Neuronal stem cell (in vitro differentiated cells): ENCODE data around the gene WNT7A.

ENCODE experiments used
- DNase-seq: peaks from one replicate; pipeline ENCODE4 v3.0.0-alpha.2; 2013; ENCODE audit warnings: low spot score
- H2AFZ ChIP-seq: one replicate; pipeline ENCODE4 v1.6.1; 2013; ENCODE audit warnings: mild to moderate bottlenecking, low read length, inconsistent platforms
- H2AK5ac ChIP-seq: 2 replicates; pipeline ENCODE4 v1.6.1; 2013; ENCODE audit warnings: low read depth, mild to moderate bottlenecking, inconsistent platforms, low read length, moderate library complexity, mixed read lengths
- H2BK120ac ChIP-seq: 2 replicates; pipeline ENCODE4 v1.6.1; 2013; ENCODE audit warnings: low read depth, mild to moderate bottlenecking, inconsistent platforms, low read length, moderate library complexity, mixed read lengths
- H2BK12ac ChIP-seq: one replicate; pipeline ENCODE4 v1.6.1; 2013; ENCODE audit warnings: low read length, inconsistent platforms
- H2BK15ac ChIP-seq: 2 replicates; pipeline ENCODE4 v1.6.1; 2013; ENCODE audit warnings: mild to moderate bottlenecking, low read length, inconsistent platforms, mixed read lengths
- H2BK5ac ChIP-seq: one replicate; pipeline ENCODE4 v1.6.1; 2013; ENCODE audit warnings: inconsistent platforms, mild to moderate bottlenecking, low read length, moderate library complexity
- H3K14ac ChIP-seq: one replicate; pipeline ENCODE4 v1.6.1; 2013; ENCODE audit warnings: low read length, inconsistent platforms
- H3K18ac ChIP-seq: 2 replicates; pipeline ENCODE4 v1.6.1; 2013; ENCODE audit warnings: low read length, inconsistent platforms
- H3K23ac ChIP-seq: 2 replicates; pipeline ENCODE4 v1.6.1; 2013; ENCODE audit warnings: low read depth, mild to moderate bottlenecking, mixed read lengths, low read length, inconsistent platforms; ENCODE audit not compliant: poor library complexity
- H3K27ac ChIP-seq: replicated peaks from 3 replicates; pipeline ENCODE4 v1.5.1; 2013; ENCODE audit warnings: low read length, inconsistent platforms
- H3K27me3 ChIP-seq, 3 experiments: 2 replicates each; pipeline ENCODE4 v1.6.1; 2013; ENCODE audit warnings: low read length in 3 of 3, mild to moderate bottlenecking in 2 of 3, inconsistent platforms in 1 of 3, low read depth in 1 of 3, mixed read lengths in 1 of 3, moderate library complexity in 1 of 3; ENCODE audit not compliant: control insufficient read depth in 3 of 3, insufficient read depth in 3 of 3
- H3K36me3 ChIP-seq, 2 donors: replicated peaks in 1 of 2; 2 replicates each; pipeline ENCODE4 v1.6.1; 2013; ENCODE audit warnings: low read length in 2 of 2; ENCODE audit not compliant: control insufficient read depth in 2 of 2, insufficient read depth in 2 of 2
- H3K4ac ChIP-seq: 2 replicates; pipeline ENCODE4 v1.6.1; 2013; ENCODE audit warnings: inconsistent platforms, mild to moderate bottlenecking, low read length, moderate library complexity
- H3K4me1 ChIP-seq, 2 donors: 1 replicate in 1 of 2; 2 replicates in 1 of 2; pipeline ENCODE4 v1.6.1; 2013; ENCODE audit warnings: low read length in 2 of 2, low read depth in 1 of 2; ENCODE audit not compliant: control insufficient read depth in 2 of 2, insufficient read depth in 1 of 2
- H3K4me2 ChIP-seq: one replicate; pipeline ENCODE4 v1.6.1; 2013; ENCODE audit warnings: mild to moderate bottlenecking, low read length, inconsistent platforms; ENCODE audit not compliant: insufficient read depth, poor library complexity, severe bottlenecking
- H3K4me3 ChIP-seq, 2 donors: 2 replicates each; pipeline ENCODE4 v1.5.1; 2013; ENCODE audit warnings: low read length in 2 of 2, mild to moderate bottlenecking in 2 of 2, inconsistent platforms in 1 of 2, moderate library complexity in 1 of 2
- H3K79me1 ChIP-seq: one replicate; pipeline ENCODE4 v1.6.1; 2013; ENCODE audit warnings: low read depth, mild to moderate bottlenecking, inconsistent platforms, low read length, moderate library complexity
- H3K9ac ChIP-seq: one replicate; pipeline ENCODE4 v1.6.1; 2013; ENCODE audit warnings: mild to moderate bottlenecking, low read depth, low read length, inconsistent platforms; ENCODE audit not compliant: poor library complexity
- H3K9me3 ChIP-seq, 2 donors: replicated peaks in 1 of 2; 2 replicates each; pipeline versions ENCODE3 to v1.6.1; 2013; ENCODE audit warnings: low read length in 2 of 2, mild to moderate bottlenecking in 2 of 2, inconsistent platforms in 1 of 2, low read depth in 1 of 2, mixed read lengths in 1 of 2, moderate library complexity in 1 of 2; ENCODE audit not compliant: control insufficient read depth in 2 of 2, insufficient read depth in 1 of 2
- H4K8ac ChIP-seq: one replicate; pipeline ENCODE4 v1.6.1; 2013; ENCODE audit warnings: low read depth, mild to moderate bottlenecking, inconsistent platforms, low read length, moderate library complexity
- H4K91ac ChIP-seq: one replicate; pipeline ENCODE4 v1.6.1; 2013; ENCODE audit warnings: low read length, low read depth, mild to moderate bottlenecking, inconsistent platforms; ENCODE audit not compliant: poor library complexity
- WGBS, 2 donors: extraction: QIAGEN DNeasy Blood & Tissue Kit; methylation state at CpG; one replicate each; pipeline ENCODE4 v1.1.7; 2013; ENCODE audit warnings: missing lambda C conversion rate in 2 of 2, mixed read lengths in 1 of 2; ENCODE audit not compliant: insufficient read length in 2 of 2, insufficient replicate concordance in 1 of 2; ENCODE audit errors: extremely low coverage in 2 of 2; 5-methylcytosine and 5-hydroxymethylcytosine counted together

WNT7A gene

DNA sequence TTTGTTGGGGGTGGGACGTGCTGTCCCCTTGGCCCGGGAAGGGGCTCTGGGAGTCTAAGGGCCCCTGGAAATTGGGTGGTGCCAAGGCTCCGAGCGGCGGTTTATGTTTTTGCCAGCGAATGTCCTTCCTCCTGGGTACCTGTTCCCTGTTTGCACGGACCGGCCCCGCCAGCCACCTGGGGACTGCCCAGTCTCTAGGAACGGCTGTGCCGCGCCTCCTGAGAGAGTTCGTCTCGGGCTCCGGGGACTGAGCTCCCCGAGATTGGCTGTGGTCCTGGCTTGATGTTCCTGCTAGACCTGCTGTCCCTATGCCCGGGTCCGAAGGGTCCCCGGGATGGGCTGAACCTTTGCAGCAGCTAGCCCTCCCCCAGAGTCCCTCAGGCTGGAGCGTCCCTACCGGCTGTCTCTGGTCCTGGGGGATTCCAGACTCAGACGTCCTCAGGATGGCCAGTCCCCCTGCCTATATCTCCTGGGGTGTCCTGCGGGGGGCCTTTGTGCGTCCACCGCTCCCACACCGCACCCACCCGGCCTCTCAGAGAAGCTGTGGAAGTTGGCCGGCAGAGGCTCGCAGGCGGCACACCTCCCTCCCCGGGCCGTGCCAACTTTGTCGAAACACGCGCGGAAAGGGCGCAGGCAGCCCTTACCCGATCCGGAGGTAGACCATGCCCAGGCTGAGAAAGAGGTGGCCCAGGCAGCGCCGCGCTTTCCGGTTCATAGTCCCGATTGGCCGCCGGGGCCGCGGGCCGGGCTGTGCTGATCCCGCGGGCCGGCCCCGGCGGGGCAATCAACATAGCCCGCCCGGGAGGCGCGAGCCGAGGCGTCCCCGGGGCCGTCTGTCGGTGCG is 547 bp downstream of the WNT7A start:
- H4K8ac ChIP-seq: no peak overlapping the region
- no peak overlapping the region for H2BK5ac ChIP-seq
- H2BK12ac ChIP-seq: no peak overlapping the region
- DNase-seq: peak; percentile 23
- peak overlapping the region; percentile 65 for H2AK5ac ChIP-seq
- H3K9me3 ChIP-seq: peaks cover 0 to 4% of the 10 kb centered on the region in 2 donors
- H3K27me3 ChIP-seq: peaks cover 20 to 83% (median 70%) of the 10 kb centered on the region in 3 experiments
- H3K4me1 ChIP-seq: peaks cover 8 to 14% of the 10 kb centered on the region in 2 donors
- H3K23ac ChIP-seq: peak overlapping the region; percentile 17
- H3K4ac ChIP-seq: no peak overlapping the region
- H3K9ac ChIP-seq: peak overlapping the region; percentile 31
- H3K4me3 ChIP-seq: peak overlapping the region; percentile 55 to 77
- H2BK120ac ChIP-seq: no peak overlapping the region
- H3K18ac ChIP-seq: peak overlapping the region; percentile 81
- no CpG with 5 or more reads among the region's 64 CpGs for WGBS, 2 donors
- H3K4me2 ChIP-seq: peak overlapping the region; percentile 94
- peak overlapping the region; percentile 41 for H2BK15ac ChIP-seq
- no peaks in the 10 kb centered on the region for H3K36me3 ChIP-seq
- H4K91ac ChIP-seq: no peak overlapping the region
- no peak overlapping the region for H3K14ac ChIP-seq
- H3K79me1 ChIP-seq: no peaks in the 10 kb centered on the region
- peak overlapping the region; percentile 90 for H2AFZ ChIP-seq
- no peak overlapping the region for H3K27ac ChIP-seq

DNA sequence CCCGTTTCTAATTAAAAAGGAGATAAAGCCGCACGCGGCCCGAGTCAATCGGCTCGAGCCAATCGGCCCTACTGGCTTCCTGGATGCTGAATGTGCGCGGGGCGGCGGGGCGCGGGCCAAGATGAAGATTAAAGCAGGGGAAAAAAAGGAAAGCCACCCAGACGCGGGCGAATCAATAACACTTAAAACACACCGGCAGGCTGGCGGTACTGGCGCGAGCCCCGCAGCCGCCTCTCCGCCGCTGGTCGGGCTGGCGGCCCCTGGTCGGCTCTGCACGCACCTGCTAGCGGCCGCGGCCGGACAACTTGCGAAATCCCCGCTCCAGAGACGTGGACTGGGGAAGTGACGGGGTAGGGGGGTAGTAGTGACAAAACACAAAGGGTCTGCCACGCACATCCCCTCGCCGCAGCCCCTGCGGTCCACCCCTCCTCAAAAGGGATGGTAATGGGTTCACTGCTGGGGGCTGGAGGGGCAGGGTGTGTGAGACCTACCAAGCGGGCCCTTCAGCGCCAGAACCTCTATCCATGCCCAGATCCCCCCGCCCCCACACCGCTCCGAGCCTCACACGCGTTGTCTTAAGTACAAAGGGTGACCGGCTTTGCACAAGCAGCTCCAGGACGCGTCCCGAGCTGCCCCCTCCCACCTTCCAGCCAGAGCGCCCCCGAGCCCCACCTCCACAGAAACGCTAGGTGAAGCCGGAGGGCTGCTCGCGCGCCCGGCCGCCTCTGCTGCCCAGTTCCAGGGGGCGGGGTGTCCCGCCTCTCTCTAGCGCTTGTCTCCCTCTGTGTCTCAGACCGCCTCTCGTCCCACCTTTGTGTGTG is 1.4 kb downstream of the WNT7A start:
- Histone ChIP-seq H3K23ac (peak overlapping the region; percentile 46), H3K18ac (peak overlapping the region; percentile 81), H3K79me1 (no peaks in the 10 kb centered on the region), H4K8ac (no peak overlapping the region), H3K9me3 (peaks cover 0 to 4% of the 10 kb centered on the region in 2 donors), H3K4me3 (peak overlapping the region; percentile 55 to 77), H3K9ac (peak overlapping the region; percentile 50), H2BK5ac (no peak overlapping the region), H3K4me1 (peaks cover 8 to 20% of the 10 kb centered on the region in 2 donors), H2AFZ (peak overlapping the region; percentile 90), H3K36me3 (no peaks in the 10 kb centered on the region), H2BK120ac (no peak overlapping the region), H2AK5ac (peak overlapping the region; percentile 14), H3K14ac (no peak overlapping the region), H4K91ac (no peak overlapping the region), H3K4me2 (peak overlapping the region; percentile 94), H2BK15ac (peak overlapping the region; percentile 41), H3K4ac (no peak overlapping the region), H2BK12ac (no peak overlapping the region), H3K27me3 (peaks cover 20 to 83% (median 62%) of the 10 kb centered on the region in 3 experiments), H3K27ac (no peak overlapping the region)
- WGBS, 2 donors: no CpG with 5 or more reads among the region's 66 CpGs
- peak; percentile 43 for DNase-seq

DNA sequence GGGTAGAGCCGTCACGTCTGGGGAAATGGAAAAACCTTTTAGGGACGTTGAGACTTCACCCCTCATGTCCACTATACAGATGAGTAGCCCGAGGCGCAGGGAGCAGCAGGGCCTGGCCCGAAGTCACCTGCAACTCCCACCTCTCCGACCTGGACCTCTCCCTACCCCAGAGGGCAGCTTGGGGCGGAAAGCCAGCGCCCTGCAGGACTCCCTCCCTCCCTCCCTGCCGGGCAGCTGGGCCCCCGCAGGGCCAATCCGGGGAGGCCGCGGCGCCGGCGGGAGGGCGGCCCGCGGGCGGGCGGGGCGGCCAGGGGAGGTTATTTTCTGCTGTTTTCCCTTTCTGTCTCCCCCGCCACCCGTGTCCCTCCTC is 2.0 kb downstream of the WNT7A start:
- H3K4me3 ChIP-seq: peak overlapping the region in 1 of 2 donors; percentile 55
- no peak overlapping the region for H3K27ac ChIP-seq
- no peaks in the 10 kb centered on the region for H3K79me1 ChIP-seq
- no peak overlapping the region for H2BK120ac ChIP-seq
- H3K4me1 ChIP-seq: peaks cover 8 to 22% of the 10 kb centered on the region in 2 donors
- no peak overlapping the region for H3K23ac ChIP-seq
- peak overlapping the region; percentile 50 for H2AK5ac ChIP-seq
- no peak overlapping the region for H4K91ac ChIP-seq
- peaks cover 0 to 4% of the 10 kb centered on the region in 2 donors for H3K9me3 ChIP-seq
- H2BK5ac ChIP-seq: no peak overlapping the region
- no peak overlapping the region for H3K4ac ChIP-seq
- H3K9ac ChIP-seq: no peak overlapping the region
- H2BK15ac ChIP-seq: no peak overlapping the region
- peak overlapping the region; percentile 90 for H2AFZ ChIP-seq
- no peak overlapping the region for H2BK12ac ChIP-seq
- no peak overlapping the region for H3K14ac ChIP-seq
- WGBS, 2 donors: no CpG with 5 or more reads among the region's 25 CpGs
- H3K27me3 ChIP-seq: peaks cover 20 to 83% (median 56%) of the 10 kb centered on the region in 3 experiments
- H3K4me2 ChIP-seq: peak overlapping the region; percentile 94
- no peak overlapping the region for H4K8ac ChIP-seq
- no peaks in the 10 kb centered on the region for H3K36me3 ChIP-seq
- H3K18ac ChIP-seq: no peak overlapping the region
- DNase-seq: no peak
